ENCODE data around the gene NXPH1.

NXPH1 gene

DNA sequence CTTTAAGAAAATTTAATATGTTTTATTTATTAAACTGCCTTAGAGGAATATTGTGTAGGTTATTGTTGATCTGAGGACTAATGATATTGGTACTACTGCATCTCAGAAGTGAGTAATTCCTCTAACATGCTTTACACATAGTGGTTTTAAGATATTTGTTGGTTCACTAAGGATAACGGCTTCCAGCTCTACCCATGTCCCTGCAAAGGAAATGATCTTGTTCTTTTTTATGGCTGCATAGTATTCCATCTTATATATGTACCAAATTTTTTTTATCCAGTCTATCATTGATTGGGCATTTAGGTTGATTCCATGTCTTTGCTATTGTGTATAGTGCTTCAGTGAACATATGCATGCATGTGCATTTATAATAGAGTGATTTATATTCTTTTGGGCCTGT, 20.1 kb downstream of the NXPH1 start:
- no peaks in the 10 kb centered on the region for H3K27me3 ChIP-seq (ENCODE audit: control insufficient read depth in 2 of 2, insufficient read depth in 2 of 2, low read length in 2 of 2)
- no peak overlapping the region for H3K4me3 ChIP-seq (ENCODE audit: low read length in 2 of 2)
- H3K36me3 ChIP-seq (ENCODE audit: control insufficient read depth in 2 of 2, insufficient read depth in 2 of 2, low read length in 2 of 2): no peaks in the 10 kb centered on the region
- no peaks in the 10 kb centered on the region for H3K9me3 ChIP-seq (ENCODE audit: control insufficient read depth in 2 of 2, low read length in 2 of 2)
- no peak overlapping the region for H3K9ac ChIP-seq (ENCODE audit: low read depth in 1 of 2, low read length in 2 of 2)
- no peak overlapping the region for H3K27ac ChIP-seq (ENCODE audit: low read depth in 2 of 2, low read length in 2 of 2)
- no peaks in the 10 kb centered on the region for H3K4me1 ChIP-seq (ENCODE audit: control insufficient read depth in 2 of 2, insufficient read depth in 2 of 2, low read length in 2 of 2)

DNA sequence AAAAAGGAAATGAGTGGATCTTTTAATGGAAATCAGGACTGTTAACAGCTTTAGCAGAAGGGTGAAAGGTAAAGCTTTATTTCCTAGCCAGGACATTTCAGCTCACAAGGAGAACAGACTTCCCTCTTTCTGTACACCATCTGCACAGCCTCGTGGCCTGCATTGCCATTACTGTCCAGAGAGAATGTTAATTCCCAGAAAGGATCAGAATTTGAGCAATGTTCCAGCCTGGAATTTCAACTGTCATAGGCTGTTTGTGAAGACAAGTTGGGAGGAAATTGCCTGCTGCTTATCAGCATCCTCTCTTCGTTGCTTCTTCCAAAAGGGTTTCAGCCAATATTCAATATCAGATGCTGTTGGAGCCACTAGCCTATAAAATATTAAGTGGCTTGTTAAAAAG, 22.0 kb downstream of the NXPH1 start:
- H3K27me3 ChIP-seq (ENCODE audit: control insufficient read depth in 2 of 2, insufficient read depth in 2 of 2, low read length in 2 of 2): no peaks in the 10 kb centered on the region
- H3K4me1 ChIP-seq (ENCODE audit: control insufficient read depth in 2 of 2, insufficient read depth in 2 of 2, low read length in 2 of 2): no peaks in the 10 kb centered on the region
- H3K9me3 ChIP-seq (ENCODE audit: control insufficient read depth in 2 of 2, low read length in 2 of 2): no peaks in the 10 kb centered on the region
- H3K4me3 ChIP-seq (ENCODE audit: low read length in 2 of 2): no peak overlapping the region
- no peaks in the 10 kb centered on the region for H3K36me3 ChIP-seq (ENCODE audit: control insufficient read depth in 2 of 2, insufficient read depth in 2 of 2, low read length in 2 of 2)
- no peak overlapping the region for H3K9ac ChIP-seq (ENCODE audit: low read depth in 1 of 2, low read length in 2 of 2)
- H3K27ac ChIP-seq (ENCODE audit: low read depth in 2 of 2, low read length in 2 of 2): no peak overlapping the region

DNA sequence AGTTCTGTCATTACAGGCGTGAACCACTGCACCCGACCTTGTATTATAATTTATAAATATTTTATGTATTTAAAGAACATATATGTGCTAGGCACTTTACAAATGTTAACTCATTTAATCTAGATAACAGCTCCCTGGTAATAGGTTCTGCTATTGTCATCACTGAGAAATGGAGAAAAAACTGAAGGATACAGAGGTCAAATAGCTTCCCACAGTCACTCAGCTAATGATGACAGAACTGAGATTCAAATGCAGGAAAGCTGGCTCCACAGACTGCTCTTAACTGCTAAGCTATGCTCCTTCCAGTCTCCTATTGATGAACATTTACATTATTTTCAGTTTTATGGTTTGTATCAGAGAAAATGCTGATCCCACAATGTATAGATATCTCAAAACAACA, 28.9 kb downstream of the NXPH1 start:
- Histone ChIP-seq H3K9me3 (ENCODE audit: control insufficient read depth in 2 of 2, low read length in 2 of 2) (no peaks in the 10 kb centered on the region), H3K9ac (ENCODE audit: low read depth in 1 of 2, low read length in 2 of 2) (no peak overlapping the region), H3K4me1 (ENCODE audit: control insufficient read depth in 2 of 2, insufficient read depth in 2 of 2, low read length in 2 of 2) (no peaks in the 10 kb centered on the region), H3K4me3 (ENCODE audit: low read length in 2 of 2) (no peak overlapping the region), H3K27ac (ENCODE audit: low read depth in 2 of 2, low read length in 2 of 2) (no peak overlapping the region), H3K27me3 (ENCODE audit: control insufficient read depth in 2 of 2, insufficient read depth in 2 of 2, low read length in 2 of 2) (no peaks in the 10 kb centered on the region), H3K36me3 (ENCODE audit: control insufficient read depth in 2 of 2, insufficient read depth in 2 of 2, low read length in 2 of 2) (no peaks in the 10 kb centered on the region)

DNA sequence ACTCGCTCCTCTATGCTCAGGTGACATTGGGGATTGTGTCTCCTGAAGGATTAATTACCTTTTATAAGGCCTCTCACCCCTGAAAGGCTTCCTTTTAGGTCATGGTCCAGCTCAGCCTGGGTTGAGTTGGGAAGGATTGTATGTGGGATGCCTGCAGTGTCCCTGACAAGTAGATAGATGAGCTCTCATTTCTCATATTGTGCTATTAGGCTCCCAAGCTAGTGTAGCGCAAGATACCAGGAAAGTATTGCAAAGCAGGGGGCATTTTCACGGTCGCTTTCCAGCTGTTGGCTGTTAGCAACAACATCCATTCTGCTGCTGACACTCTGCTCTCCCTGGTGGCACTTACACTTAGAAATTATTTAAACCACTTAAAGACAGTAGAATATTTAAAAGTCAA, 31.9 kb downstream of the NXPH1 start:
- no peaks in the 10 kb centered on the region for H3K9me3 ChIP-seq (ENCODE audit: control insufficient read depth in 2 of 2, low read length in 2 of 2)
- no peak overlapping the region for H3K27ac ChIP-seq (ENCODE audit: low read depth in 2 of 2, low read length in 2 of 2)
- H3K9ac ChIP-seq (ENCODE audit: low read depth in 1 of 2, low read length in 2 of 2): no peak overlapping the region
- no peaks in the 10 kb centered on the region for H3K36me3 ChIP-seq (ENCODE audit: control insufficient read depth in 2 of 2, insufficient read depth in 2 of 2, low read length in 2 of 2)
- H3K4me1 ChIP-seq (ENCODE audit: control insufficient read depth in 2 of 2, insufficient read depth in 2 of 2, low read length in 2 of 2): no peaks in the 10 kb centered on the region
- H3K4me3 ChIP-seq (ENCODE audit: low read length in 2 of 2): no peak overlapping the region
- H3K27me3 ChIP-seq (ENCODE audit: control insufficient read depth in 2 of 2, insufficient read depth in 2 of 2, low read length in 2 of 2): no peaks in the 10 kb centered on the region

DNA sequence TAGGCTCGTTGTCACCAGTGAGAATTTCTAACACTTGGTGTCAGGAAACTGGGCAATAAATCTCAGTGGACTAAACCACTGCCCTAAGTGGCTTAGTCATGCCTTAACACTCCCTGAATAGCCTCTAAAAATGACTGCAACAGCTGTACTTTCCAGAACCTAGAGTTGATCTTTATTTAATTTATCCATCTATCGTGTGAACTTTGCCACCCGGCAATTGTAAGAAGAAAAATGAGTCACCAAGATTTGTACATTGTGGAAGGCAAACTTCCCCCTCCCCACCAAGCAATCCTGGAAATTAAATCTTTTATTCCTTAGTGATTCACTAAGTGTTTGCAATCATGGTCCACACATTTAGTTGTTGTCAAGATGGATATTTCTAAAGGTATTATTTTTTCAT, 47.1 kb downstream of the NXPH1 start:
- Histone ChIP-seq H3K9me3 (ENCODE audit: control insufficient read depth in 2 of 2, low read length in 2 of 2) (peaks cover 0 to 3% of the 10 kb centered on the region in 2 donors), H3K27ac (ENCODE audit: low read depth in 2 of 2, low read length in 2 of 2) (no peak overlapping the region)

DNA sequence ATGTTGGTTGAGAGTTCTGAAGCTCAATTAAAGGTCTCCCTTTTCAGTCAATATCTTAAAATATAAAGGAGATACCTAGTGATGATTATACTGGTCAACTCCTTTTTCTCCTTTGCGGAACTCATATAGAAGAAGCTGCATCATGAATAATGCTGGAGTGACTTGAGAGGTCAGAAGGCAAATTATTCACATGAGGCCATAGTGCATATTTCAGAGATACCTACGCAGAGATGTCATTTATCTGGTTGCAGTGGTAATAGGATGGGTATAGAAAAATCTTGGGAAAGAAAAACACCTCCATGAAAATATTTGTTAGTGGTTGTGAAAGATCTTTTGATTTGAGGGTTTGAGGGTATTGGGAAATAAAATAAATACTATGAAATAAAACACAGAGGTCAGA, 47.7 kb downstream of the NXPH1 start:
- no peaks in the 10 kb centered on the region for H3K36me3 ChIP-seq (ENCODE audit: control insufficient read depth in 2 of 2, insufficient read depth in 2 of 2, low read length in 2 of 2)
- no peak overlapping the region for H3K27ac ChIP-seq (ENCODE audit: low read depth in 2 of 2, low read length in 2 of 2)
- peaks cover 0 to 3% of the 10 kb centered on the region in 2 donors for H3K9me3 ChIP-seq (ENCODE audit: control insufficient read depth in 2 of 2, low read length in 2 of 2)
- no peaks in the 10 kb centered on the region for H3K4me1 ChIP-seq (ENCODE audit: control insufficient read depth in 2 of 2, insufficient read depth in 2 of 2, low read length in 2 of 2)
- H3K27me3 ChIP-seq (ENCODE audit: control insufficient read depth in 2 of 2, insufficient read depth in 2 of 2, low read length in 2 of 2): no peaks in the 10 kb centered on the region
- H3K4me3 ChIP-seq (ENCODE audit: low read length in 2 of 2): no peak overlapping the region
- H3K9ac ChIP-seq (ENCODE audit: low read depth in 1 of 2, low read length in 2 of 2): no peak overlapping the region

More for the DNA sequence above, 47.1 kb downstream of the NXPH1 start:
- Histone ChIP-seq H3K27me3 (ENCODE audit: control insufficient read depth in 2 of 2, insufficient read depth in 2 of 2, low read length in 2 of 2) (no peaks in the 10 kb centered on the region), H3K36me3 (ENCODE audit: control insufficient read depth in 2 of 2, insufficient read depth in 2 of 2, low read length in 2 of 2) (no peaks in the 10 kb centered on the region), H3K9ac (ENCODE audit: low read depth in 1 of 2, low read length in 2 of 2) (no peak overlapping the region), H3K4me3 (ENCODE audit: low read length in 2 of 2) (no peak overlapping the region), H3K4me1 (ENCODE audit: control insufficient read depth in 2 of 2, insufficient read depth in 2 of 2, low read length in 2 of 2) (no peaks in the 10 kb centered on the region)

DNA sequence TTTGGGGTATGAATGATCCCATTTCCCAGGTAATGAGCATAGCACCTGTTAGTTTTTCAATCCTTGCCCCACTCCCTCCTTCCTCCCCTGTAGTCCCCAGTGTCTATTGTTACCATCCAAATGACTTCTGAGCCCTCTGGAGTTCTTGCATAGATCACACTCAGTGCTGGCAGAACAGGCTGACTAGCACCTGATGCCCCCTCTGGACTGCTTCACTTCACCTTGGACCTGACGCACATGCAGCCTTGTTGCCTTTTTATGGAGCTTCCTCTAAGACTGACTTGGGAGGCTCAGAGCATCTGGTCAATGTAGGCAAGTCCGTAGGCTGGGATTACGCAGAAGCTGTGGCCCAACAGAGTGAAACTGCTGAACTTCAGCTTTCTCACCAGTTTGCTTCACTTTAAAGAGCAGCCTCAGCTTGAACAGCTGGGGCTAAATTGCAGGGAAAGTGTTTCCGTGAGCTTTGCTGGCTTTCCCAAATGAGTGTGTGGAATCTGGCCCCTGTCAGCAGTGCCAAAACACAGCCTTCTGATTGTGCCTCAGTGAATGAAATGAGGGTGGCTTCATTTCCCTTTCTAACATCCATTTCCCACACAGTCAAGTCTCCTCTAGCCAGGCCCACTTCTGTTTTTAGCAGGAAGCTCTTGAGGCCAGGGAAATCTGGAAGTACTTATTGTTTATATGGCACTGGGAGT, 48.5 kb downstream of the NXPH1 start:
- Histone ChIP-seq H3K9me3 (ENCODE audit: control insufficient read depth in 2 of 2, low read length in 2 of 2) (peaks cover 0 to 3% of the 10 kb centered on the region in 2 donors), H3K27me3 (ENCODE audit: control insufficient read depth in 2 of 2, insufficient read depth in 2 of 2, low read length in 2 of 2) (no peaks in the 10 kb centered on the region), H3K27ac (ENCODE audit: low read depth in 2 of 2, low read length in 2 of 2) (no peak overlapping the region), H3K4me1 (ENCODE audit: control insufficient read depth in 2 of 2, insufficient read depth in 2 of 2, low read length in 2 of 2) (no peaks in the 10 kb centered on the region), H3K9ac (ENCODE audit: low read depth in 1 of 2, low read length in 2 of 2) (no peak overlapping the region), H3K4me3 (ENCODE audit: low read length in 2 of 2) (no peak overlapping the region), H3K36me3 (ENCODE audit: control insufficient read depth in 2 of 2, insufficient read depth in 2 of 2, low read length in 2 of 2) (no peaks in the 10 kb centered on the region)

DNA sequence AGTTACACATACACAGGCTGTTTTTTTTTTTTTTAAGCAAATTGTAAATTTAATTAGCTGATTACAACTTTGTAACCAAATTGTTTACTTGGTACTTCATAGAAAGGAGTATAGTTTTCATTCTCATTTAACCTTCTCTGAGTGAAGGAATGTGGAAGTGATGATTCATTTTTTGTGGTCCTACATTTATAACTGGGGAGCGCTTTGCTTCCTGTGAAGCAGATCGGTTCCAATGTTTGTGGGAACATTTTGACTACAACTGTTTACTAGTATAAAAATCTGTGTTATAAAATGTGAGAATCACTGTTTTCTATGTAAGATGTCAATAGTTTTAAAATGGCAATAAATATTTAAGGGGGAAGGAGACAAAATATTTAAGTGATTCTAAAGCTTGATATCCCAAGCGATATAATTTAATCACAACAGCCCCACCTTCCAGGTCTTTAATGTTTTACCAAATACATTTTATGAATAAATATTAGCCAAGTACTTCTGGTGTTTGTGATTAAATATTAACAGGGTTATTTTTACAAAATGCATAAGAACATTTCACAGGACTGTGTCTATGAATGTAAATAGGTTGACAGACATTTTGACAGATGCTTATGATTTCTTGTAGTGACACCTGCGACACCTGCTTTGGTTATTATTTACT, 57.1 kb downstream of the NXPH1 start:
- Histone ChIP-seq H3K27me3 (ENCODE audit: control insufficient read depth in 2 of 2, insufficient read depth in 2 of 2, low read length in 2 of 2) (no peaks in the 10 kb centered on the region), H3K9me3 (ENCODE audit: control insufficient read depth in 2 of 2, low read length in 2 of 2) (no peaks in the 10 kb centered on the region), H3K27ac (ENCODE audit: low read depth in 2 of 2, low read length in 2 of 2) (no peak overlapping the region), H3K36me3 (ENCODE audit: control insufficient read depth in 2 of 2, insufficient read depth in 2 of 2, low read length in 2 of 2) (no peaks in the 10 kb centered on the region), H3K4me1 (ENCODE audit: control insufficient read depth in 2 of 2, insufficient read depth in 2 of 2, low read length in 2 of 2) (no peaks in the 10 kb centered on the region), H3K4me3 (ENCODE audit: low read length in 2 of 2) (no peak overlapping the region), H3K9ac (ENCODE audit: low read depth in 1 of 2, low read length in 2 of 2) (no peak overlapping the region)

DNA sequence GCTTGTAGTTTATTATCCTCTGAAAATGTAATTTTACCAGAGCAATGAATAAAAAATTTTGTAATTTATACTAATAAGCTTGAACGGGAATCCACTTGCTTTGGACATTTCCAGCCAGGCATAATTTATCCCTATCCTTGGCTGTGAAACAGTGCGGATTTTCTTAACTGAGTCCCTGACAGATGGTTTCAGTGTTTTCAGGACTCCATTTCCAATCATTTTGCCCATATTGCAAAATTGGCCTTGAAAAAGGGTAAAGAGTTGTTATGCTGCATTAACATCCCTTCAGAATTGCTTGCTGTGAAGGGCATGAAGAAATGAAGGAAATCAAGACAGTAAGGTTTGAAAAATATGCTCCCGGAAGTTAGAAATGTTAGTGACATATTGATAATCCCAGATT, 57.7 kb downstream of the NXPH1 start:
- Histone ChIP-seq H3K4me1 (ENCODE audit: control insufficient read depth in 2 of 2, insufficient read depth in 2 of 2, low read length in 2 of 2) (no peaks in the 10 kb centered on the region), H3K27ac (ENCODE audit: low read depth in 2 of 2, low read length in 2 of 2) (no peak overlapping the region), H3K9ac (ENCODE audit: low read depth in 1 of 2, low read length in 2 of 2) (no peak overlapping the region), H3K4me3 (ENCODE audit: low read length in 2 of 2) (no peak overlapping the region), H3K27me3 (ENCODE audit: control insufficient read depth in 2 of 2, insufficient read depth in 2 of 2, low read length in 2 of 2) (no peaks in the 10 kb centered on the region), H3K9me3 (ENCODE audit: control insufficient read depth in 2 of 2, low read length in 2 of 2) (no peaks in the 10 kb centered on the region), H3K36me3 (ENCODE audit: control insufficient read depth in 2 of 2, insufficient read depth in 2 of 2, low read length in 2 of 2) (no peaks in the 10 kb centered on the region)

DNA sequence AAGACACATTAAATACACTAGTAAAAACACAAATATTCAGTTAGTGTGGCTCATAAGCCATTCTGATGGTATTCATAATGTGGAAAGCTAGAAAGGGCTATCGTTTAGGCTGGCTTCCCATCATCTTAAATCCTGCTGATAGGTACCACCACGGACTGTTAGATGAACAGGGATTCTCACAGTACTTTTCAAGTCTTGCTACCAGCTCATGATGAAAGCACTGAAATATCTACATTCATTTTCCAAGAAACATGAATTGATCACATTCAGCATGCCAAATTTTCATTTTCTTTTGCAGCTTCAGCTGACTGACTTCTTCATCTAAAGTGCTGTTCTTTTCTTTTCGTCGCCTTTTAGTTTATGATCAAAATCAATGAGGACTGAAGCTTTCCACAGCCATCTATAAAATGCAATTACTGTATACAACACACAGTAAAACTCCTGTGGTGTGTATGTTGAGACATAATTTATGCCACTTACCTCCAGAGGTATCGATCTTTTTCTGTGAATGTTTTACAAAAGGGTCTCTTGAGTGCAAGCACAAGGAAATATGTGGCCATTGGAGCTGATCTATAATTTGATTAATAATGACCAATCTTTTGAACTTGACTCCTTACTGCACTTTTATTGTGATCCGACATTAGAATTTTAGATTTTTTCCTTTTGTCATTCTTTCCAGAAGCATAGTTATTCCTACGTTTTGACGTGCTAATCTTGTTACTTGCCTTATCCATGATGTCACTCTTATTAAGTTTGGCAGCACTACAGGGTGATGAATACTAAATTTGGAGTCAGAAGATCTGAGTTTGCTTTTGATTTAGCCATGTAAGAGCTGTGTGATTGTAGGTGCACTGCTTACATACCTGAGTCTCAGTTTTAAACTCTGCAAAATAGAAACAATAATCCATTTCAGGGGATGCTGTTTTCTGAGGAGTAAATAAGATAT, 58.4 kb downstream of the NXPH1 start:
- H3K9ac ChIP-seq (ENCODE audit: low read depth in 1 of 2, low read length in 2 of 2): no peak overlapping the region
- H3K4me1 ChIP-seq (ENCODE audit: control insufficient read depth in 2 of 2, insufficient read depth in 2 of 2, low read length in 2 of 2): no peaks in the 10 kb centered on the region
- H3K9me3 ChIP-seq (ENCODE audit: control insufficient read depth in 2 of 2, low read length in 2 of 2): no peaks in the 10 kb centered on the region
- no peaks in the 10 kb centered on the region for H3K27me3 ChIP-seq (ENCODE audit: control insufficient read depth in 2 of 2, insufficient read depth in 2 of 2, low read length in 2 of 2)
- H3K27ac ChIP-seq (ENCODE audit: low read depth in 2 of 2, low read length in 2 of 2): no peak overlapping the region
- H3K4me3 ChIP-seq (ENCODE audit: low read length in 2 of 2): no peak overlapping the region
- H3K36me3 ChIP-seq (ENCODE audit: control insufficient read depth in 2 of 2, insufficient read depth in 2 of 2, low read length in 2 of 2): no peaks in the 10 kb centered on the region

All from mucosa of rectum (tissue), 2 donors.